Adipocyte (in vitro differentiated cells): ENCODE measurements around the gene KCNH6.

Source experiments
- DNase-seq: peaks from one replicate; pipeline ENCODE4 v3.0.0-alpha.2; 2015; ENCODE audit warnings: low read depth
- H3K27me3 ChIP-seq: replicated peaks from 2 replicates; pipeline ENCODE4 v1.7.0; 2013; ENCODE audit warnings: mild to moderate bottlenecking, low read length, moderate library complexity; ENCODE audit not compliant: control insufficient read depth, insufficient read depth
- H3K36me3 ChIP-seq: 2 replicates; pipeline ENCODE4 v1.7.0; 2013; ENCODE audit warnings: low read length, mild to moderate bottlenecking, moderate library complexity; ENCODE audit not compliant: control insufficient read depth, insufficient read depth, severe bottlenecking
- H3K4me1 ChIP-seq: 2 replicates; pipeline ENCODE4 v1.7.0; 2013; ENCODE audit warnings: mild to moderate bottlenecking, low read length, moderate library complexity; ENCODE audit not compliant: control insufficient read depth, insufficient read depth
- H3K4me3 ChIP-seq: 2 replicates; pipeline ENCODE4 v1.7.0; 2013; ENCODE audit warnings: mild to moderate bottlenecking, low read length, moderate library complexity
- H3K9ac ChIP-seq: 2 replicates; pipeline ENCODE4 v1.7.0; 2013; ENCODE audit warnings: mild to moderate bottlenecking, low read length, moderate library complexity
- H3K9me3 ChIP-seq: 2 replicates; pipeline ENCODE4 v1.7.0; 2013; ENCODE audit warnings: mild to moderate bottlenecking, low read length, moderate library complexity; ENCODE audit not compliant: control insufficient read depth

Gene KCNH6

DNA sequence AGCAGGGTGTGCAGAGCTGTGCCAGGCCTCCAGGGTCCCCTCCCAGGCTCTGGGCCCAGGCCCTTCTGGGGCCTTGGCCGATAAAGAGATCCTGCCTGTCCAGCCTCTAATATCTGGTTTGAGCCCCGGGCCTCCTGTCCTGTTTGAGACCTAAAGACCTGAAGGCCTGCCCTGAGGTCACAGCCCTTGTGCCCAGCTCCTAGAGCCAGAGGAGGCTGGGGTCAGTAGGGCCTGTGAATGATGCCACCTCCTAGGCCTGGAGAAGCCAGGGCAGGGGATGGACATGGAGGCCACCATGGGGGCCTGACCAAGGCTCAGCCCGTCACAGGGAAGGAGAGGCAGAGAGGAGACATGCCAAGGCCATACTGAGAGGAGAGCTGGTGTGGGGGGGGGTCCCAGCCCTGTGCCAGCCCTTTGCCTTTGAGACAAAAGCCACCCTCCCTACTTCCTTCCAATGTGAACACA is 7.4 kb downstream of the KCNH6 start:
- Histone ChIP-seq H3K4me3 (no peak overlapping the region), H3K27me3 (peaks cover 54% of the 10 kb centered on the region), H3K9me3 (no peaks in the 10 kb centered on the region), H3K36me3 (no peaks in the 10 kb centered on the region), H3K4me1 (peaks cover 9% of the 10 kb centered on the region), H3K9ac (no peak overlapping the region)
- DNase-seq: no peak

DNA sequence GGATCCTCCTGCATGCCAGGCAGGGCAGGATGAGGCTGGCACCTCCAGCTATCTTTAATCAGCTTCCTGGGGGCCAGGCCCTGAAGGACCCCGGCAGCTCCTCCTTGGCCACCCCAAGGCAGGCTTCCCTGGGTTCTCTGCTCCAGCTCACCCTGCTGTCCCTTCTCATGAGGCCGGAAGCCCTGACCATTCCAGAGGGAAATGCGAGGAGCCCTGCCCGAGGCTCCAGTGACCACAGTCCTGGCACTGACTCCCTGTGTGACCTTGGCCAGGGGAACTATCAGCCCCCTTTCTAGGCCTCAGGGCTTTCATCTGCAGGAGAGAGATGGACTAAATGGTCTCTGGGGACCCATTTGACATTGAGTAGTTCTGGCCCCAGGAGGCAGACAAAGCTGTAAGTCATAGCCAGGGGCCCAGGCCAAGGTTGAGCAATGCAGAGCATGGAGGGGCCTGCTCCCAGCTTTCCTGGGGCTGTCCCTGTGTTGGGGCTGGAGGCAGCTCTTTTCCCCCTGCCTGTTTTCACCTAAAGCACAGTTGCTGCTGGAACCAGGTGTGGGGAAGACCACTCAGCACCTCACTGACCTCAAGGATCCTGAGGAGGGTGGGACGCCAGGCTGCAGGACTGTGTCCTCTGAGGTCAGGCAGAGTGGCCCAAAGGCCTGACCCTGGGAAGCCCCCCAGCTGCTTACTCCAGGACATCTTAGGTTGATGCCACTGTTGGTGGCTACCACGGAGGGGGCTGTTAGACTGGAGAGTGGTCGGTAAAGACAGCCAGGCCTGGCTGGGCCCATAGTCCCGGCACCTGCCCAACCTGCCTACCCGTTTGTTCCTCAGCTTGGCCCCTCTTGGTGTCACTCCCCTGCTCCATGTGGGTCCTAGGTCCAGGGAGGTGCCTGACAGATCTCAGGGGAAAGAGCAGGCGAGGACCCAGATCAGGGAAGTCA is 8.1 kb downstream of the KCNH6 start:
- Histone ChIP-seq H3K4me3 (no peak overlapping the region), H3K27me3 (peaks cover 51% of the 10 kb centered on the region), H3K9ac (no peak overlapping the region), H3K4me1 (peaks cover 9% of the 10 kb centered on the region), H3K36me3 (no peaks in the 10 kb centered on the region), H3K9me3 (no peaks in the 10 kb centered on the region)
- DNase-seq: no peak

- peaks cover 47% of the 10 kb centered on the region for H3K27me3 ChIP-seq
- DNase-seq: no peak
- peaks cover 9% of the 10 kb centered on the region for H3K4me1 ChIP-seq
Observed at GRCh38 chr17:63533433-63534077, 10.4 kb downstream of the KCNH6 start.

DNA sequence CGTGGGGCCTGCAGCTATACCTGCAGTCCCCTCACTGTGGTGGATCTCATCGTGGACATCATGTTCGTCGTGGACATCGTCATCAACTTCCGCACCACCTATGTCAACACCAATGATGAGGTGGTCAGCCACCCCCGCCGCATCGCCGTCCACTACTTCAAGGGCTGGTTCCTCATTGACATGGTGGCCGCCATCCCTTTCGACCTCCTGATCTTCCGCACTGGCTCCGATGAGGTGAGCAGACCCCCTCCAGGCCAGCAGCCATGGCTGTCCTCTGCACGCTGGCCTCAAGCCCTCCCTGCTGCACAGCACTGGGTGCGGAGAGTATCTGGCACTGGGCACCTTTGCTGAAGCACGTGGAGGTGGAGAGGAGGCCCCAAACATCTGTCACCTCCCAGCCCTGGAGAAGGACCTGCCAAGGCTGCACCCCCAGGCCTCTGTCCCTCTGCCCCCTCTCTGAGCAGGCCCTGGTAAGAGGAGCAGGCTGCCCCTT is 11.0 kb downstream of the KCNH6 start:
- Histone ChIP-seq H3K36me3 (no peaks in the 10 kb centered on the region), H3K4me1 (peaks cover 9% of the 10 kb centered on the region), H3K9ac (no peak overlapping the region), H3K4me3 (no peak overlapping the region), H3K9me3 (no peaks in the 10 kb centered on the region), H3K27me3 (peaks cover 53% of the 10 kb centered on the region)
- no peak for DNase-seq

More at GRCh38 chr17:63533433-63534077, 10.4 kb downstream of the KCNH6 start:
- H3K36me3 ChIP-seq: no peaks in the 10 kb centered on the region
- no peaks in the 10 kb centered on the region for H3K9me3 ChIP-seq
- no peak overlapping the region for H3K4me3 ChIP-seq
- no peak overlapping the region for H3K9ac ChIP-seq

GRCh38 chr17:63534816-63535455 is 11.8 kb downstream of the KCNH6 start:
- H3K27me3 ChIP-seq: peaks cover 61% of the 10 kb centered on the region
- no peak overlapping the region for H3K9ac ChIP-seq
- no peak overlapping the region for H3K4me3 ChIP-seq
- H3K4me1 ChIP-seq: peaks cover 9% of the 10 kb centered on the region
- no peaks in the 10 kb centered on the region for H3K9me3 ChIP-seq
- no peak for DNase-seq
- H3K36me3 ChIP-seq: no peaks in the 10 kb centered on the region

DNA sequence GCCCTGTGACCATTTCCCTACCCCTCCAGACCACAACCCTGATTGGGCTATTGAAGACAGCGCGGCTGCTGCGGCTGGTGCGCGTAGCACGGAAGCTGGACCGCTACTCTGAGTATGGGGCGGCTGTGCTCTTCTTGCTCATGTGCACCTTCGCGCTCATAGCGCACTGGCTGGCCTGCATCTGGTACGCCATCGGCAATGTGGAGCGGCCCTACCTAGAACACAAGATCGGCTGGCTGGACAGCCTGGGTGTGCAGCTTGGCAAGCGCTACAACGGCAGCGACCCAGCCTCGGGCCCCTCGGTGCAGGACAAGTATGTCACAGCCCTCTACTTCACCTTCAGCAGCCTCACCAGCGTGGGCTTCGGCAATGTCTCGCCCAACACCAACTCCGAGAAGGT is 12.5 kb downstream of the KCNH6 start:
- Histone ChIP-seq H3K9me3 (no peaks in the 10 kb centered on the region), H3K36me3 (no peaks in the 10 kb centered on the region), H3K4me3 (no peak overlapping the region), H3K9ac (no peak overlapping the region), H3K27me3 (peaks cover 67% of the 10 kb centered on the region), H3K4me1 (peaks cover 9% of the 10 kb centered on the region)
- no peak for DNase-seq

DNA sequence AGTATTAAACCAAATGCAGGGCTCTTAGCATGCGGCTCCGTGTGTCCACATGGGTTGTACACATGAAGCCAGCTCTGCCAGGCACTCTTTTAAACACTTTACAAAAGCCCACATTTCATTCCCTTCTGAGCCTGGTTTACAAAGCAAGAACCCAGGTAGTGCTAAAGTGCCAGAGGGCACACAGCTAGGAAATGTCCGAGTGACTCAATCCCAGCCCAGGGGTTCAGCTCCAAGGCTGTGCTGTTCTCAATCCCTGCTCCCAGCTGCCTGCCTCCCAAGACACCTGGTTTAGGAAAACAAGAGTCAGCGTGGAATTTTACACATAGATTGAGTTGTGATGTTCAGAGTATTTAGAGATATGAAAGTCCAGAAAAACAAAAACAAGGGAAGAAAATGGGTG is 13.8 kb downstream of the KCNH6 start:
- Histone ChIP-seq H3K9me3 (no peaks in the 10 kb centered on the region), H3K4me1 (no peaks in the 10 kb centered on the region), H3K27me3 (peaks cover 77% of the 10 kb centered on the region), H3K4me3 (no peak overlapping the region), H3K36me3 (no peaks in the 10 kb centered on the region), H3K9ac (no peak overlapping the region)
- DNase-seq: no peak

DNA sequence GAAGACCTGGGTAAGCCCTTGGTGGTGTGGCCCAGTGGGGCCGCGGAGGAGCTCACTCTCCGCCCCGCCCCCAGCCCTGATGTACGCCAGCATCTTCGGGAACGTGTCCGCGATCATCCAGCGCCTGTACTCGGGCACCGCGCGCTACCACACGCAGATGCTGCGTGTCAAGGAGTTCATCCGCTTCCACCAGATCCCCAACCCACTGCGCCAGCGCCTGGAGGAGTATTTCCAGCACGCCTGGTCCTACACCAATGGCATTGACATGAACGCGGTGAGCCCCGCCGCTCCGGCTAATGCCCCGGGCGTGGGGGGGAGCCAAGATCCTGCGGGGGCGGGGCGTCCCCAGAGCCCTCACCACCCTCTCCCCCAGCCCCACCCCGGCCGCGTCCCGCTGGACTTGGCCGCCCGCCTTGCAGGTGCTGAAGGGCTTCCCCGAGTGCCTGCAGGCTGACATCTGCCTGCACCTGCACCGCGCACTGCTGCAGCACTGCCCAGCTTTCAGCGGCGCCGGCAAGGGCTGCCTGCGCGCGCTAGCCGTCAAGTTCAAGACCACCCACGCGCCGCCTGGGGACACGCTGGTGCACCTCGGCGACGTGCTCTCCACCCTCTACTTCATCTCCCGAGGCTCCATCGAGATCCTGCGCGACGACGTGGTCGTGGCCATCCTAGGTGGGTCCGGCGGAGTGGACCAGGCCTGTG is 15.0 kb downstream of the KCNH6 start:
- no peaks in the 10 kb centered on the region for H3K36me3 ChIP-seq
- DNase-seq: peak; percentile 20
- H3K9me3 ChIP-seq: no peaks in the 10 kb centered on the region
- no peak overlapping the region for H3K9ac ChIP-seq
- no peaks in the 10 kb centered on the region for H3K4me1 ChIP-seq
- peaks cover 80% of the 10 kb centered on the region for H3K27me3 ChIP-seq
- H3K4me3 ChIP-seq: no peak overlapping the region

DNA sequence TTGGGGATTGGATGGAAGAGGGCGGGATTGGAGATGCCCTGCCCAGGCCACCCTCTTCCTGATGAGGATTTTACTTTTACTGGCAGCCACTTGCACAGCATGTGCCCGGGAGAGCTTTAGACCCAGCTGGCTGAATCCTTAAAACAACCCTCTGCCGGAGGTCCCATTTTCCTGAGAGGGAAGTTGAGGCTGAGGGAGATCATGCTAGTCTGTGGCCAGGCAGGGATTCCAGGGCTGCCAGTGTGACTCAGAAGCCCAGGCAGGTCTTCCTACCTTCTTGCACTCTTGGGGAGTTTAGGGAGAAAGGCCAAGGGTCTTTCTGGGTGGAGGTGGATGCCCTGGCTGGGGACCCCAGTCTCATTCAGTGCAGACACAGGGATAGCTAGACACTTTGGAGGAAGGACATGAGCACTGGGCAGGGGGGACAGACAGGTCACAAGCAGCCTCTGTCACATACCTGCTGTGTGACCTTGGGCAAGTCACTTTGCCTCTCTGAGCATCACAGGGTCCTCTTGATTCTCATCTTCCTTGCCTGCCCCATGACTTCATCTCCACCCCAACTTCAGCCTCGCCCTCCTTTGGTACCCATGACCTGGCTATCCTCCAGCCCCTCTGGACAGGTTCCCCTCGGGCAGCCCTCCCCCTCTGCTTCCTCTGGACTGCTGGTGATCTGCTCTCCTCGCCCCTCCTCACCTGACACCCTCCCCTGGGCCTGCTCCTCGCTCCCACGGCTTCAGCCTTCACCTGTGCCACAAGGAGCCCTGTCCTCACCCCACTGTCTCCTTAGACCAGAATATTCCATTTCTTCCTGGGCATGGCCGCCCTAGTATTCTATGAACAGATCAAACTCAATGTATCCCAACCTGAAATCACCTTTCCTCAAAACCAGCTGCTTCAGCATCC is 15.8 kb downstream of the KCNH6 start:
- H3K9me3 ChIP-seq: no peaks in the 10 kb centered on the region
- no peak for DNase-seq
- peaks cover 76% of the 10 kb centered on the region for H3K27me3 ChIP-seq
- no peaks in the 10 kb centered on the region for H3K4me1 ChIP-seq
- H3K36me3 ChIP-seq: no peaks in the 10 kb centered on the region
- no peak overlapping the region for H3K9ac ChIP-seq
- no peak overlapping the region for H3K4me3 ChIP-seq

DNA sequence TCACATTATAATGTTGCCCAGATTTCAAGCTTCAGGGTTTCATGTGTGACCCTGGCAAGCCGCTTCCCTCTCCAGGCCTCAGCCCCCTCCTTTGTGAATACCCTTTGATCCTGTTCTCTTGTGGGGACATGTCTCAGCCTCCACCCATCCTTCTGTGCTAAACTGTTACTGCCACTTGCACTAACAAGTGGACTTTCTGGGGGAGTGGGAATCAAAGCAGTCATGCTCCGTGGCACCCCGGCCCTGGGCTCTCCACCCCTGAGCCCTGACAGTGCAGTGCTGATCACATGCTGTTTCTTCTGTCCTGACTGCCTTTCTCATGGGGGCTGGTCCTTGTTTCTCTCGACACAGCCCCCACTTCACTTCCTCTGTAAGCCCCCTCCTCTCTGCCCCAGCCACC is 17.4 kb downstream of the KCNH6 start:
- Histone ChIP-seq H3K4me1 (no peaks in the 10 kb centered on the region), H3K27me3 (peaks cover 60% of the 10 kb centered on the region), H3K9ac (no peak overlapping the region), H3K36me3 (no peaks in the 10 kb centered on the region), H3K9me3 (no peaks in the 10 kb centered on the region), H3K4me3 (no peak overlapping the region)
- DNase-seq: no peak
